GM23338 (cell line): Measurements from ENCODE around the gene RFXANK.

ENCODE experiments used
- CTCF ChIP-seq, 2 experiments: fragments of 200-600 bp in 1 of 2; sonication (generic) in 1 of 2; conservative IDR thresholded peaks; 2 replicates each; pipeline versions ENCODE4 v1.5.1 to v1.6.1; 2016 to 2017; ENCODE audit warnings: antibody characterized with exemption in 2 of 2, low read depth in 2 of 2, mild to moderate bottlenecking in 2 of 2, moderate library complexity in 1 of 2
- EZH2 ChIP-seq: fragments of 200-600 bp; sonication (generic); IDR thresholded peaks from one replicate; pipeline ENCODE4 v1.8.0; 2017; ENCODE audit warnings: antibody characterized with exemption, mild to moderate bottlenecking, low read depth; ENCODE audit not compliant: unreplicated experiment
- POLR2AphosphoS5 ChIP-seq: IDR thresholded peaks from 2 replicates; pipeline ENCODE4 v1.6.1; 2016; ENCODE audit warnings: antibody characterized with exemption, low read depth

GRCh38 chr19:19165396-19165795 lies 26.7 kb upstream of the RFXANK start:
- TF ChIP-seq CTCF (conservative IDR thresholded peaks at IDR 0.05; ENCODE audit: low read depth in 2 of 2) (no peak), EZH2 (no peak), POLR2AphosphoS5 (no peak)
